ENCODE results near the gene XPNPEP2.

The XPNPEP2 gene

DNA sequence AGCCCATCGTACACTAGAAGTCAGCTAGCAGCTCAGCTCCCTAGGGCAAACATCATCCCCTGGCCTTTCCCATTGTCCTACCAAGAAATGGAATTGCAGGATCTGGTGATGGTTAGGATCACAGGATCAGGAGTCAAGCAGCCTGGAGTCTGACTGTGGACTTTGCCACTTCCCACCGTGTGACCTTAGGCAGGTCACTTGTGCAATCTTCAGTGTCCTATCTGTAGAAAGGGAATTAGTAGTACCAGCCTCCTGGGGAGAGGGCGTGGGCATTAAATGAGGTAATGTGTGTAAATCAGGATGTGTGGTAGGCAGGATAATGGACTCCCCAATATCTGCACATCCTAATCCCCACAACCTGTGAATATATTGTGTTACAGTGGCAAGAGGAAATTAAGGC lies 45.4 kb upstream of the XPNPEP2 start:
- Histone ChIP-seq H4K8ac (ENCODE audit: low read length) (no peak overlapping the region), H2AFZ (ENCODE audit: low read depth, low read length) (no peak overlapping the region), H3K79me1 (replicated peaks; ENCODE audit: low read length, poor library complexity, severe bottlenecking) (no peaks in the 10 kb centered on the region), H3K9ac (ENCODE audit: low read length) (no peak overlapping the region), H3K4me3 (ENCODE audit: insufficient read depth in 1 of 2, low read depth in 1 of 2, low read length in 2 of 2) (no peak overlapping the region), H3K23ac (ENCODE audit: low read length in 2 of 2) (no peak overlapping the region), H2BK5ac (ENCODE audit: low read depth, low read length, poor library complexity, severe bottlenecking) (no peak overlapping the region), H3K27me3 (ENCODE audit: control insufficient read depth in 1 of 2, insufficient read depth in 1 of 2, low read length in 2 of 2) (peaks cover 0 to 65% of the 10 kb centered on the region in 2 experiments), H2AK5ac (ENCODE audit: low read length, severe bottlenecking) (no peak overlapping the region), H3K14ac (ENCODE audit: low read length in 2 of 2) (no peak overlapping the region), H4K91ac (ENCODE audit: low read length) (no peak overlapping the region), H3K27ac (ENCODE audit: low read length, poor library complexity, severe bottlenecking) (no peak overlapping the region), H2BK120ac (ENCODE audit: low read depth, low read length) (no peak overlapping the region), H3K18ac (ENCODE audit: low read depth in 1 of 2, low read length in 2 of 2) (no peak overlapping the region), H2BK12ac (ENCODE audit: low read length in 2 of 2) (no peak overlapping the region), H3K36me3 (ENCODE audit: control insufficient read depth in 1 of 2, insufficient read depth in 2 of 2, low read depth in 1 of 2, low read length in 2 of 2) (no peaks in the 10 kb centered on the region), H2BK15ac (ENCODE audit: low read depth, poor library complexity, severe bottlenecking) (no peak overlapping the region), H3K4ac (ENCODE audit: low read depth in 1 of 2, low read length in 2 of 2) (no peak overlapping the region), H3K9me3 (ENCODE audit: control insufficient read depth, low read length) (no peaks in the 10 kb centered on the region), H3K4me2 (ENCODE audit: low read length, poor library complexity, severe bottlenecking) (no peak overlapping the region), H3K4me1 (ENCODE audit: control insufficient read depth, insufficient read depth, low read depth, low read length) (no peaks in the 10 kb centered on the region)
- 100% methylated on average over 1 of the region's 3 CpGs for WGBS
- no peak for DNase-seq

DNA sequence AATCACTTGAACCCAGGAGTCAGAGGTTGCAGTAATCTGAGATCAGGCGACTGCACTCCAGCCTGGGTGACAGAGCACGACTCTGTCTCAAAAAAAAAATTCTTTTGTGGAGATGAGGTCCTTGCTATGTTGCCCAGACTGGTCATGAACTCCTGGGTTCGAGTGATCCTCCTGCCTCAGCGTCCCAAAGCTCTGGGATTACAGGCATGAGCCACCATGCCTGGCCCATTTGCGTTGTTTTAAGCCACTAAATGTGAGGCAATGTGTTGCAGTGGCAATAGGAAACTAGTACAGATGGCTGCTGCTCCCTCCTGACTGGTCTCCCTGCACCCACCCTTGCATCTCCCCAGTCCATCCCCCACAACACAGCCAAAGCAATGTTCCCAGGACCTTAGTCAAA lies 44.0 kb upstream of the XPNPEP2 start:
- Histone ChIP-seq H3K4ac (ENCODE audit: low read depth in 1 of 2, low read length in 2 of 2) (no peak overlapping the region), H3K79me1 (replicated peaks; ENCODE audit: low read length, poor library complexity, severe bottlenecking) (no peaks in the 10 kb centered on the region), H2AFZ (ENCODE audit: low read depth, low read length) (no peak overlapping the region), H3K4me1 (ENCODE audit: control insufficient read depth, insufficient read depth, low read depth, low read length) (no peaks in the 10 kb centered on the region), H2BK15ac (ENCODE audit: low read depth, poor library complexity, severe bottlenecking) (no peak overlapping the region), H3K36me3 (ENCODE audit: control insufficient read depth in 1 of 2, insufficient read depth in 2 of 2, low read depth in 1 of 2, low read length in 2 of 2) (no peaks in the 10 kb centered on the region), H3K9ac (ENCODE audit: low read length) (no peak overlapping the region), H3K27ac (ENCODE audit: low read length, poor library complexity, severe bottlenecking) (no peak overlapping the region), H3K27me3 (ENCODE audit: control insufficient read depth in 1 of 2, insufficient read depth in 1 of 2, low read length in 2 of 2) (peaks cover 0 to 54% of the 10 kb centered on the region in 2 experiments), H3K9me3 (ENCODE audit: control insufficient read depth, low read length) (no peaks in the 10 kb centered on the region), H3K4me2 (ENCODE audit: low read length, poor library complexity, severe bottlenecking) (no peak overlapping the region), H2BK120ac (ENCODE audit: low read depth, low read length) (no peak overlapping the region), H2BK5ac (ENCODE audit: low read depth, low read length, poor library complexity, severe bottlenecking) (no peak overlapping the region), H3K18ac (ENCODE audit: low read depth in 1 of 2, low read length in 2 of 2) (no peak overlapping the region), H2AK5ac (ENCODE audit: low read length, severe bottlenecking) (no peak overlapping the region), H3K23ac (ENCODE audit: low read length in 2 of 2) (no peak overlapping the region), H3K4me3 (ENCODE audit: insufficient read depth in 1 of 2, low read depth in 1 of 2, low read length in 2 of 2) (no peak overlapping the region), H4K91ac (ENCODE audit: low read length) (no peak overlapping the region), H2BK12ac (ENCODE audit: low read length in 2 of 2) (no peak overlapping the region), H3K14ac (ENCODE audit: low read length in 2 of 2) (no peak overlapping the region), H4K8ac (ENCODE audit: low read length) (no peak overlapping the region)
- 89% methylated on average over 5 of the region's 5 CpGs for WGBS
- DNase-seq = no peak

DNA sequence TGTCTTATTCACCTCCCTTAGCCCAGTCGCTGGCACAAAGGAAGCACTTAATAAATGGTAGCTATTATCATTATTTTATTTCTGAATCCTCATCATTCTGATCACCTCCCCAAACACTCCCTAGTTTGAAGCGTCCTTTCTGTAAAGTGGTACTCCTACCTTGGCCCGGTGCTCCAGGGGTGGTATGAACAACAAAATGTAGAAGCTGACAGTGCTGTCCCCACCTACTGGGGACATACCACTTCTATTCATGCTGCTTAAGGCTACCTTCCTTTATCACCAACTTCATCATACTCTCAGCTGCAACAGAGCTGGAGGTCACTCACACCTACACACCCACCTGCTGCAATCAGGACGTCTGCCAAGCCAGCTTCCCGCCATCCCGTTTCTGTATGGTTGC lies 43.2 kb upstream of the XPNPEP2 start:
- peaks cover 0 to 47% of the 10 kb centered on the region in 2 experiments for H3K27me3 ChIP-seq (ENCODE audit: control insufficient read depth in 1 of 2, insufficient read depth in 1 of 2, low read length in 2 of 2)
- no peak overlapping the region for H3K9ac ChIP-seq (ENCODE audit: low read length)
- no peaks in the 10 kb centered on the region for H3K9me3 ChIP-seq (ENCODE audit: control insufficient read depth, low read length)
- no peaks in the 10 kb centered on the region for H3K79me1 ChIP-seq (replicated peaks; ENCODE audit: low read length, poor library complexity, severe bottlenecking)
- DNase-seq = no peak
- H3K4ac ChIP-seq (ENCODE audit: low read depth in 1 of 2, low read length in 2 of 2) = no peak overlapping the region
- no peak overlapping the region for H3K27ac ChIP-seq (ENCODE audit: low read length, poor library complexity, severe bottlenecking)
- H2AFZ ChIP-seq (ENCODE audit: low read depth, low read length) = no peak overlapping the region
- H4K8ac ChIP-seq (ENCODE audit: low read length) = no peak overlapping the region
- no peak overlapping the region for H3K4me3 ChIP-seq (ENCODE audit: insufficient read depth in 1 of 2, low read depth in 1 of 2, low read length in 2 of 2)
- H2BK12ac ChIP-seq (ENCODE audit: low read length in 2 of 2) = no peak overlapping the region
- H3K23ac ChIP-seq (ENCODE audit: low read length in 2 of 2) = no peak overlapping the region
- no peak overlapping the region for H4K91ac ChIP-seq (ENCODE audit: low read length)
- no peaks in the 10 kb centered on the region for H3K4me1 ChIP-seq (ENCODE audit: control insufficient read depth, insufficient read depth, low read depth, low read length)
- H3K18ac ChIP-seq (ENCODE audit: low read depth in 1 of 2, low read length in 2 of 2) = no peak overlapping the region
- no peak overlapping the region for H2BK15ac ChIP-seq (ENCODE audit: low read depth, poor library complexity, severe bottlenecking)
- WGBS = 69% methylated on average over 5 of the region's 6 CpGs
- no peak overlapping the region for H3K4me2 ChIP-seq (ENCODE audit: low read length, poor library complexity, severe bottlenecking)
- H3K36me3 ChIP-seq (ENCODE audit: control insufficient read depth in 1 of 2, insufficient read depth in 2 of 2, low read depth in 1 of 2, low read length in 2 of 2) = no peaks in the 10 kb centered on the region
- no peak overlapping the region for H2BK5ac ChIP-seq (ENCODE audit: low read depth, low read length, poor library complexity, severe bottlenecking)
- H2BK120ac ChIP-seq (ENCODE audit: low read depth, low read length) = no peak overlapping the region
- no peak overlapping the region for H3K14ac ChIP-seq (ENCODE audit: low read length in 2 of 2)
- H2AK5ac ChIP-seq (ENCODE audit: low read length, severe bottlenecking) = no peak overlapping the region

DNA sequence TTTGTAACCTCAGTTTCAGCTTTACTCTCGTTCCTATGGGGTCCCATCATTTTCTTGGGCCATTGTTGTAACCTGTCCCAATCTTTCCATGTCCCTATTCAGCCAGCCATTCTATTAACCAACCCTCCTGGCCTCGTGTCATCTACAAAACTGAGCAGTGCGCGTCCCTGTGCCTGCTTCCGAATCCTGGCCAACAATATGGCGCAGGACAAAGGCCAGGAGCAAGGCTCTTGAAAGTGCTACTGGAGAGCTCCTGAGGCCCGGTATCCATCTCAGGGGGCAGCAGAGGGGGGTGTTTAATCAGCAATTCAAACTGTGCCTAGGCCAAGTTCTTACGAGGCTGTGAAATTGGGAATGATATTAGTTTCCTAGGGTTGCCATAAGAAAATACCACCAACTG lies 42.8 kb upstream of the XPNPEP2 start:
- Histone ChIP-seq H2BK5ac (ENCODE audit: low read depth, low read length, poor library complexity, severe bottlenecking) (no peak overlapping the region), H2AK5ac (ENCODE audit: low read length, severe bottlenecking) (no peak overlapping the region), H3K4me1 (ENCODE audit: control insufficient read depth, insufficient read depth, low read depth, low read length) (no peaks in the 10 kb centered on the region), H3K79me1 (replicated peaks; ENCODE audit: low read length, poor library complexity, severe bottlenecking) (no peaks in the 10 kb centered on the region), H3K4me2 (ENCODE audit: low read length, poor library complexity, severe bottlenecking) (no peak overlapping the region), H3K4ac (ENCODE audit: low read depth in 1 of 2, low read length in 2 of 2) (no peak overlapping the region), H4K91ac (ENCODE audit: low read length) (no peak overlapping the region), H4K8ac (ENCODE audit: low read length) (no peak overlapping the region), H2BK120ac (ENCODE audit: low read depth, low read length) (no peak overlapping the region), H3K23ac (ENCODE audit: low read length in 2 of 2) (no peak overlapping the region), H3K27me3 (ENCODE audit: control insufficient read depth in 1 of 2, insufficient read depth in 1 of 2, low read length in 2 of 2) (peaks cover 0 to 45% of the 10 kb centered on the region in 2 experiments), H3K9ac (ENCODE audit: low read length) (no peak overlapping the region), H2BK12ac (ENCODE audit: low read length in 2 of 2) (no peak overlapping the region), H3K14ac (ENCODE audit: low read length in 2 of 2) (no peak overlapping the region), H3K4me3 (ENCODE audit: insufficient read depth in 1 of 2, low read depth in 1 of 2, low read length in 2 of 2) (no peak overlapping the region), H2AFZ (ENCODE audit: low read depth, low read length) (no peak overlapping the region), H3K27ac (ENCODE audit: low read length, poor library complexity, severe bottlenecking) (no peak overlapping the region), H3K18ac (ENCODE audit: low read depth in 1 of 2, low read length in 2 of 2) (no peak overlapping the region), H3K36me3 (ENCODE audit: control insufficient read depth in 1 of 2, insufficient read depth in 2 of 2, low read depth in 1 of 2, low read length in 2 of 2) (no peaks in the 10 kb centered on the region), H3K9me3 (ENCODE audit: control insufficient read depth, low read length) (no peaks in the 10 kb centered on the region), H2BK15ac (ENCODE audit: low read depth, poor library complexity, severe bottlenecking) (no peak overlapping the region)
- WGBS = 89% methylated on average over 7 of the region's 8 CpGs
- no peak for DNase-seq
